22Rv1 (cell line): Measurements from ENCODE around the gene ZDHHC11B.
"Not testable (repeated sequence)": the region's sequence is repeated elsewhere in the genome, so short reads cannot be mapped to it uniquely, and the experiment has no call there.

Source experiments
- CTCF ChIP-seq: fragments of 450-650 bp; IDR thresholded peaks from 2 replicates; pipeline ENCODE4 v1.5.1; 2017; ENCODE audit warnings: mild to moderate bottlenecking
- ZFX ChIP-seq: fragments of 450-650 bp; IDR thresholded peaks from 2 replicates; pipeline ENCODE4 v1.6.1; 2017; ENCODE audit warnings: antibody characterized with exemption, borderline replicate concordance

GRCh38 chr5:681317-682191 lies 103.0 kb downstream of the ZDHHC11B start:
- not testable (repeated sequence) for TF ChIP-seq CTCF, ZFX
